ENCODE measurements around the gene HAPSTR1. TPM values are rescaled to one million over a fixed set of nuclear protein-coding genes. Genes with fewer than 3 reads are reported as not detected.
"Not testable (repeated sequence)": the region's sequence is repeated elsewhere in the genome, so short reads cannot be mapped to it uniquely, and the experiment has no call there.

Gene HAPSTR1, protein sequence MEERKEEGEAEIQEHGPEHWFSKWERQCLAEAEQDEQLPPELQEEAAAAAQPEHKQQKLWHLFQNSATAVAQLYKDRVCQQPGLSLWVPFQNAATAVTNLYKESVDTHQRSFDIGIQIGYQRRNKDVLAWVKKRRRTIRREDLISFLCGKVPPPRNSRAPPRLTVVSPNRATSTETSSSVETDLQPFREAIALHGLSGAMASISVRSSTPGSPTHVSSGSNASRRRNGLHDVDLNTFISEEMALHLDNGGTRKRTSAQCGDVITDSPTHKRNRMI
- 59.1 and 67.1 TPM in 2 replicates for total RNA-seq (2014; rRNA removed; shearing (Covaris generic))
- 39.8 and 51.9 TPM in 2 replicates for polyA plus RNA-seq (2014; cell fraction: nucleus; rRNA removed)

GRCh38 chr16:9090960-9091866 is at the start of gene HAPSTR1:
Gene HAPSTR1, plus strand, starts transcription at chr16:9091644. Its CDS starts 401 bp downstream, at chr16:9092045.
- DNase-seq (ENCODE audit: extremely low read depth, low read depth), result peak; percentile 100

GRCh38 chr16:9042533-9042932 is 48.9 kb upstream of the HAPSTR1 start:
- DNase-seq (ENCODE audit: extremely low read depth, low read depth), result no peak

GRCh38 chr16:9042964-9043680 is 48.3 kb upstream of the HAPSTR1 start:
- no peak for DNase-seq (ENCODE audit: extremely low read depth, low read depth)

DNA sequence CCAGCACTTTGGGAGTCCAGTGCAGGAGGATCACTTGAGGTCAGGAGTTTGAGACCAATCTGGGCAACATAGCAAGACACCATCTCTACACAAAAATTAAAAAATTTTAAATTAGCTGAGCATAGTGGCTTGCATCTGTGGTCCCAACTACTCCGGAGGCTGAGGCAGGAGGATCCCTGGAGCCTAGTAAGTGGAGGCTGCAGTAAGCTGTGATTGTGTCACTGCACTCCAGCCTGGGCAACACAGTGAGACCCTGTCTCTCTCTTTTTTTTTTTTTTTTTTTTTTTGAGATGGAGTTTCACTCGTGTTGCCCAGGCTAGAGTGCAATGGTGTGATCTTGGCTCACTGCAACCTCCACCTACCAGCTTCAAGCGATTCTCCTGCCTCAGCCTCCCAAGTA is 45.9 kb upstream of the HAPSTR1 start:
- not testable (repeated sequence) for DNase-seq (ENCODE audit: extremely low read depth, low read depth)

DNA sequence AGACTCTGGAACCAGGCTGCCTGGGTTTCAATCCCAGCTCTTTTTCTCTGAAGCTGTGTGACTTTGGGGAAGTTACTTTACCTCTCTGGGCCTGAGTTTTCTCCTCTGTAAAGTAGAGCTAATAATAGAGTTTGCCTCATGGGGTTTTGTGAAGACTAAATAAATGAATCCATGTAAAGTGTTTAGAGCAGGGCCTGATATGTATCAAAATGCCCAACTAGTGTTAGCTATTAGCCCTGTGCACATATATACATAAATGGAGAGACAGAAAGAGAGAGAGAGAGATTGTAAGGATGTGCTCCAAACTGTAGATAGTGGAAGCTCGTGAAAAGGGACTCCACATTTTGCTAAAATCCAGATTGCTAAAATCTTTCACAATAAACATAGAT is 44.8 kb upstream of the HAPSTR1 start:
- no peak for DNase-seq (ENCODE audit: extremely low read depth, low read depth)

DNA sequence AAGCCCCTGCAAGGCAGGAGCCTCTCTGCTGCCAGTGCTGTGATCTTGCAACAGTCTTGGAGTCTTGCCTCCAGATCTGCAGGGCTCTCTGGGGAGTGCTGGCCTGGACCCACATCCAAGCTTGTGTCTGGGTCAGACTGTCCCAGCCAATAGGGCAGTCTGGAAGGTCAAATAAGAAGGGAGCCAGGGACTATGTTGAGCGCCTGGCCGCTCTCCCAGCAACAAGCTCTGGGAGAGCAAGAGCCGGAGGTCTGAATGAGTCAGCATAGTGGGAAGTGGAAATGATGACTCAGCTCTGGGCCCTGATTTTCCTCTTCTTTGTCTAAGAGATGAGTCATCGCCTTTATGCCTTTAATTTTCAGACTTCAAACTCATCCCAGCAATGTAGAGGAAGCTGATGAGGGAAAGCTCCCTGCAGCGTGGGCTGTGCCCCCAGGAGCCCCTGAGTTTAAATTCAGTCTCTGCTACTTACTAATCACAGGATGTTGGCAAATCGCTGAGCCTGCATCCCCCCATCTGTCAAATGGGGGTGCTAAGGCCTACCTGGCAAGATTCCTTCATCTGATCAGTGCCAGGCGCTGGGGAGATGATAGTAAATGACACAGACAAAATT is 43.6 kb upstream of the HAPSTR1 start:
- DNase-seq (ENCODE audit: extremely low read depth, low read depth), result peak; percentile 93

DNA sequence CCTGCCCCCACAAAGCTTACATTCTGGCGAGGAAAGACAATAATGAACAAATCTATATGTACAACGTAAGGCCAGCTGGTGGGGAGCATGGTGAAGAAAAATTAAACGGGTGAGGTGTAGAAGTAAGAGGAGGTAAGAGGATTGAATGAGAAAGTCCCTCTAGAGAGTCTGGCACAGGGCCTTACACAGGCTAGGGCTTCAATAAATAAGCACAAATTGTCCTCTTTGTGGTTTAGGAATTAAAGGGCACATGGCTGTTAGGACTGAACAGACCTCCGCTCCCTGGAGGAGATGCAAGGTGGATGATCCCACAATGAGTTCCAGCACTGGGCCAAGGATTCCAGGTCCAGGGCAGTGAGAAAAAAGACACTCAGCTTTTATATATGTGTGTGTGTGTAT is 43.1 kb upstream of the HAPSTR1 start:
- no peak for DNase-seq (ENCODE audit: extremely low read depth, low read depth)

- no peak for DNase-seq (ENCODE audit: extremely low read depth, low read depth)
These were observed 42.2 kb upstream of the HAPSTR1 start for GRCh38 chr16:9049241-9049640.

DNA sequence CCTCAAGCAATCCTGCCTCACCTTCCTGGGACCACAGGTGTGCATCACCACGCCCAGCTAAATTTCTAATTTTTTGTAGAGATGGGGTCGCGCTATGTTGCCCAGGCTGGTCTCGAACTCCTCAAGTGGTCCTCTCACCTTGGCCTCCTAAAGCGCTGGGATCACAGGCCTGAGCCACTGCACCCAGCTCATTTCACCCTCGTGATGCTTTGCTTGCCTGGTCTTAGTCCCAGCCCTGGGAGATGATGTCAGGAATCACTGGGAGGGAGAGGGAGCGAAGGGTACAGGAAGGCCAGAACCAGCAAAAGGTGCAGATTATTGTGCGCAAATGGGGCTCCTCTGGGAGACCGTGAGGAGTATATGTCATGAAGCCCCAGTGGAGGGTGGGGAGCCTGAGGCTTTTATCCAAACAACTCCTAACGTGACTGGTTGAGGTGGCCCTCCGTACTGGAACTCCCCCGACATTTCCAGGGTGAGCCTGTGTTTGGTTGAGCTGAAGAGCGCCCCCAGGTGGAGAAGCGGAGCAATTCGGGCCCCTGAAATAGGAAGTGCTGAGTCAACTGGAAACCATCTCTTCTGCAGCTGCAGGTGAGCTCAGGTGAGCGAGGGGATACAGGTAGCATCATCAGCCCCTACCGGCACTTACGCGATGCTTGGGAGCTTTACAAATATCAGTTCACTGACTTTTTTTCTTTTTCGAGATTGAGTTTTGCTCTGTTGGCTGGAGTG is 41.2 kb upstream of the HAPSTR1 start:
- no peak for DNase-seq (ENCODE audit: extremely low read depth, low read depth)

- peak; percentile 89 for DNase-seq (ENCODE audit: extremely low read depth, low read depth)
These were observed 38.3 kb upstream of the HAPSTR1 start for GRCh38 chr16:9053006-9053601.

DNA sequence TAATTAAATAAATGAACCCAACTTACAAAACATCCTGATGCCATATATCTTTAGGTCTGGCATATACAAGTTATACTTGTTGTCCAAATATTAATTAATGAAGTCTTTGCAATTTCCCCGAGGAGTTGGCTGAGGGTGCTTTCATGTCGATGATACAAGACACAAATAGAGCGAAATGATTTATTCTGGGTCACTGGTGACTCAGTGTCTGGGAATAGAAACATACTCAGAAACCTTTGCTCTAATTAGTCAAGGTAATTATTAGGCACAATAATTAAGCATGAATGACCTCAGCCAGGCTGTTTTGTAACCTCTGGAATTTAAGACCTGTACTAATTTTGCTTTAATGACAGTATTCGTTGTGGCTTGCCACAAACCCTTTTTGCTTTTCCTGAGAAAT is 37.0 kb upstream of the HAPSTR1 start:
- DNase-seq (ENCODE audit: extremely low read depth, low read depth), result no peak

DNA sequence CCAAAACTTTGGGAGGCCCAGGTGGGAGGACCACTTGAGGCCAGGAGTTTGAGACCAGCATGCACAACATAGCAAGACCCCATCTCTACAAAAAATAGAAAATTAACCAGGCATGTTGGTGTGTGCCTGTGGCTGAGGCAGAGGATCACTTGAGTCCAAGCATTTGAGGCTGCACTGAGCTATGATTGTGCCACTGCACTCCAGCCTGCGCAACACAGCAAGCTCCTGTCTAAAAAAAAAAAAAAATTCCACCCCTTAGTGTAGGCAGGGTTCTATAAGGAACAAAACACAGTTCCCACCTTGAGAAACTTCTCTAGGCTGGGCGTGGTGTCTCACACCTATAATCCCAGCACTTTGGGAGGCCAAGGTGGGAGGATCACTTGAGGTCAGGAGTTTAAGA is 36.3 kb upstream of the HAPSTR1 start:
- DNase-seq (ENCODE audit: extremely low read depth, low read depth), result no peak

- DNase-seq (ENCODE audit: extremely low read depth, low read depth), result no peak
These were observed 35.8 kb upstream of the HAPSTR1 start for GRCh38 chr16:9055661-9056060.

DNA sequence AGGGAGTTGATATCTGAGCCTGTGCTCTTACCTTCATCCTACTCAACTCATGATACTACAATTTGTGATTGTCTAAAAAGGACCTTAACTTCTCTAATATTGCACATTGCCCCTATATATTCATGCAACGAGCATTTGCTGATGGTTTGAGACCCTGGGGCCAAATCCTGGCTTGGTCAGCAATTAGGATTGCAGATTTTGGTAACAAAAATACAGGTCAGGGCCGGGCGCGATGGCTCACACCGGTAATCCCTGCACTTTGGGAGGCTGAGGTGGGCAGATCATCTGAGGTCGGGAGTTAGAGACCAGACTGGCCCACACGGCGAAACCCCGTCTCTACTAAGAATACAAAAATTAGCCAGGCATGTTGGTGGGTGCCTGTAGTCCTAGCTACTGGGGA is 35.4 kb upstream of the HAPSTR1 start:
- DNase-seq (ENCODE audit: extremely low read depth, low read depth), result no peak

DNA sequence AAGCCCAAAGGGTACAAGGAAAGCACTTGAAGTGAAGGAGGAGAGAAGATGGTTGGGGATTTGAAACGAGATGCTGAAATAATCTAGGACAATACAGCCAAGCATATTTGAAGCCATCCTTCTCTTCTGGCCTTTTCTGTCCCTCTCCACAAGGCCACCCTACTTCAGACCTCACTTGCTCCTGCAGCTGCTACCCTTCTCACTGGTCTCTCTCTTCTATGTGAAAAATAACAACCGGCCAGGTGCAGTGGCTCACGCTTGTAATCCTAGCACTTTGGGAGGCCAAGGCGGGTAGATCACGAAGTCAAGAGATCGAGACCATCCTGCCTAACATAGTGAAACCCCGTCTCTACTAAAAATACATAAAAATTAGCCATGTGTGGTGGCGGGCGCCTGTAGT is 33.2 kb upstream of the HAPSTR1 start:
- DNase-seq (ENCODE audit: extremely low read depth, low read depth), result no peak

- no peak for DNase-seq (ENCODE audit: extremely low read depth, low read depth)
These were observed 31.2 kb upstream of the HAPSTR1 start for GRCh38 chr16:9060225-9060624.

DNA sequence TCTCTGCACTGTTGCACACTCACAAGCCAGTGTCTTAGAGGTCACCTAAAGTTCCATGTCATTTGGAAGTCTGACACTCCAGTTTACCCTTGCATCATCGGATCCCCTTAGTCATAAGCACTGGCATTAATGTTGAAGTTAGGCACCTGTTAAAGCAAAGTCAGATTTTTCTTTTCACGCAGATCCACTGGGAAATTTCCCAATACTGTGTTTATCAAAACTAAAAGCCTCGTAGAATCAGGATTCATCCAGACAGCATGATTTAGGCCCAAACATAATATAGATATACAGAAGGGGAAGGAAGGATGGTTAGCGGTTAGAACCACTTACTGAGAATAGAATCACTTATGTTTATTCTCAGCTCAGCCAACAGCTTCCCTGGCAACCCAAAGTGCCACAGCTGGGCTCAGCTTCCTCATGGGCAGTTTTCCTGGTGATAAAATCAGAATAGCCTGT is 30.1 kb upstream of the HAPSTR1 start:
- no peak for DNase-seq (ENCODE audit: extremely low read depth, low read depth)

DNA sequence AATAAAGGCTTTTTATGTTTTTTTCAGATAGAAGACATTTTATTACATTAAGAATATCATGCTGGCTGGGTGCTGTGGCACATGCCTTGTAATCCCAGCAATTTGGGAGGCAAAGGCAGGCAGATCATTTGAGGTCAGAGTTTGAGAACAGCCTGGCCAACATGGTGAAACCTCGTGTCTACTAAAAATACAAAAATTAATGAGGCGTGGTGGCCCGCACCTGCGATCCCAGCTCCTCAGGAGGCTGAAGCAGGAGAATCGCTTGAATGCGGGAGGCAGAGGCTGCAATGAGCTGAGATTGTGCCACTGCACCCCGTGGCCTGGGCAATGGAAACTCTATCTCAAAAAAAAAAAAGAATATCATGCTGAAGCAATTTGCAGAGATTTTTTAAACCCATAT is 29.1 kb upstream of the HAPSTR1 start:
- DNase-seq (ENCODE audit: extremely low read depth, low read depth), result no peak

- no peak for DNase-seq (ENCODE audit: extremely low read depth, low read depth)
These were observed 26.4 kb upstream of the HAPSTR1 start for GRCh38 chr16:9065077-9065476.

GRCh38 chr16:9068886-9069285 is 22.6 kb upstream of the HAPSTR1 start:
- DNase-seq (ENCODE audit: extremely low read depth, low read depth), result no peak
